ENCODE measurements around the gene POP7. TPM values are rescaled to one million over a fixed set of nuclear protein-coding genes. Genes with fewer than 3 reads are reported as not detected.

The POP7 gene
- total RNA-seq, 6 experiments from 2014 or later: 30.2 to 42.2 (median 34.4) TPM

DNA sequence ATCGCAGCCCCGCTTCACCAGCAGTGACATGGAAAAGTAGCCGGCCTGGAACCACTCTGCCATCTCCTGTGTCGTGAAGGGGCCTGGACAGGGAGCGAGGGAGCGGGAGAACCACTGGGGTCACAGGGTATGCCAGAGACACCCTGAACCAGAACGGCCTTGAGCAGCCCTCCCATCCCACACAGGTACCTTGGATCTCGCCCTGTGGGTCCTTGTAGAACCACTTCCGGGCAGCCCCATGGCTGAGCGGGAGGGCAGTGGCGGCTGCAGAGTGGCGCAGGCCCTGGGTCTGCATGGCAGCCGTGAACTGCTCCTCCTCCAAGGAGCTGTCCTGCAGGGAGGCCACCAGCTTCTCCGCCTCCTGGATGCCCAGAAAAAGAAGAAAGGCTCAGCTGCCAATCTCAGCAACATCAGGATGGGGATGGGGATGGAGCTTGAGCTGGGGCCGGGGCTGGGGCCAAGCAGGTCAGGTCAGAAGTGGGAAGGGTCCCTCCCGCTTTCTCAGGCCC is 21.3 kb upstream of the POP7 start:
- TF ChIP-seq, protein P1, sequence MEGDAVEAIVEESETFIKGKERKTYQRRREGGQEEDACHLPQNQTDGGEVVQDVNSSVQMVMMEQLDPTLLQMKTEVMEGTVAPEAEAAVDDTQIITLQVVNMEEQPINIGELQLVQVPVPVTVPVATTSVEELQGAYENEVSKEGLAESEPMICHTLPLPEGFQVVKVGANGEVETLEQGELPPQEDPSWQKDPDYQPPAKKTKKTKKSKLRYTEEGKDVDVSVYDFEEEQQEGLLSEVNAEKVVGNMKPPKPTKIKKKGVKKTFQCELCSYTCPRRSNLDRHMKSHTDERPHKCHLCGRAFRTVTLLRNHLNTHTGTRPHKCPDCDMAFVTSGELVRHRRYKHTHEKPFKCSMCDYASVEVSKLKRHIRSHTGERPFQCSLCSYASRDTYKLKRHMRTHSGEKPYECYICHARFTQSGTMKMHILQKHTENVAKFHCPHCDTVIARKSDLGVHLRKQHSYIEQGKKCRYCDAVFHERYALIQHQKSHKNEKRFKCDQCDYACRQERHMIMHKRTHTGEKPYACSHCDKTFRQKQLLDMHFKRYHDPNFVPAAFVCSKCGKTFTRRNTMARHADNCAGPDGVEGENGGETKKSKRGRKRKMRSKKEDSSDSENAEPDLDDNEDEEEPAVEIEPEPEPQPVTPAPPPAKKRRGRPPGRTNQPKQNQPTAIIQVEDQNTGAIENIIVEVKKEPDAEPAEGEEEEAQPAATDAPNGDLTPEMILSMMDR (IDR thresholded peaks at IDR 0.05): no peak
- H3K36me3 Mint-ChIP-seq (ENCODE audit: low read depth): peaks cover 9% of the 10 kb centered on the region; the same call in 1 of the 2 replicates
- no peak for DNase-seq
- peaks cover 3% of the 10 kb centered on the region for H3K27me3 Mint-ChIP-seq (ENCODE audit: insufficient read depth)
- no peaks in the 10 kb centered on the region for H3K9me3 Mint-ChIP-seq
- H3K4me3 Mint-ChIP-seq: no peak overlapping the region
- H3K4me1 Mint-ChIP-seq (ENCODE audit: low read depth): peaks cover 31% of the 10 kb centered on the region
- no peak overlapping the region for H3K27ac Mint-ChIP-seq

DNA sequence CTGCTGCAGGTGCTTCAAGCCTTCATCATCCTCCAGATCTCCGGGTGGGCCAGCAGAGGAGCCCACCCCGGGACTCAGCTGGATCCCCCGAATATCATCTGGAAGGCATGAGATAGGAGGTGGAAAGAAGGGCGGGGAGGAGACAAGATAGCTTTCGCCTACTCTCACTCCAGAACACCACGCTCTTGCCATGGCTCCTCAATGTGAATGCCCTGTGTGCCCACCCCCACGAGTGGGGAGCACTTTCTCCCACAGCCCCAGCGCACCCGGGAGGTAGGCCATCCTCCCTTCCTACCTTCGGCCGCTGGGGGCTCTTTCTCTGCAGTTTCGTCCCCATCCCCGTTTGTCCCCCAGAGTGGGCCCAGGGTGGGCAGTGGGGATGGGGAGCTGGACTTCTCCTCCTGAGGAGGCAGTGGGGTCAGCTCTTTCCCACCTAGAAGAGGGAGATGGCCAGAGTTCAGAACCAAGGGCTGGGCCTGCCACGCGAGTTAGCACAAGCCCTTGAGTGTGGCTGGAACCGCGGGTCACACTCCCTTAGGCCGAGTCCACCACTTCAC is 20.8 kb upstream of the POP7 start:
- peaks cover 27% of the 10 kb centered on the region for H3K4me1 Mint-ChIP-seq (ENCODE audit: low read depth)
- no peaks in the 10 kb centered on the region for H3K9me3 Mint-ChIP-seq
- TF ChIP-seq, protein P1 (IDR thresholded peaks at IDR 0.05): no peak
- no peak for DNase-seq
- H3K27me3 Mint-ChIP-seq (ENCODE audit: insufficient read depth): peaks cover 3% of the 10 kb centered on the region
- H3K4me3 Mint-ChIP-seq: no peak overlapping the region
- H3K36me3 Mint-ChIP-seq (ENCODE audit: low read depth): peaks cover 9% of the 10 kb centered on the region; the same call in 1 of the 2 replicates
- H3K27ac Mint-ChIP-seq: no peak overlapping the region

DNA sequence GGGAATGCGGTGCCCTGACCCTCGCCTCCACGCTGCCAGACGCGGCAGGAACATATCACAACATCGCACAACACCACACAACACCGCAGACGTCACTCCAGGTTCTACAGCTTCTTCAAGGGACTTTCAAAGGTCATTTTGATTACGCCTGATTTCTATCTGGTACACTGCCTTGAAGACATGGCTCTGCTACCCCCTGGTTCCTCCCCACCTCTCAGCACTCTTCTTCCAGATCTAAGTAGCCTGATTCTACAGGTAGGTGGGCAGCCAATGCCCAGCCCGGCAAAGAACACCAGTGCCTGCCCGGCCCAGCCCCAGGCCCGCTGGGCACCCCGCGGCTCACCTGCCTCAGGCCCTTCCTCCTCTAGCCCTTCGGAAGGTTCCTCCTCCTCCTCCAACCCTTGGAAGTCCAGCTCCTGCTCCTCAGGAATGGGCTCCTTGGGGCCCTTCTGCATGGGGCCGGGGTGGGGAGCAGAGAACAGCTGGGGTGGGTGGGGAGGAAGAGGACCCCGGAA is 20.2 kb upstream of the POP7 start:
- H3K27me3 Mint-ChIP-seq (ENCODE audit: insufficient read depth): peaks cover 3% of the 10 kb centered on the region
- no peaks in the 10 kb centered on the region for H3K9me3 Mint-ChIP-seq
- H3K4me3 Mint-ChIP-seq: no peak overlapping the region
- peaks cover 24% of the 10 kb centered on the region for H3K4me1 Mint-ChIP-seq (ENCODE audit: low read depth)
- H3K36me3 Mint-ChIP-seq (ENCODE audit: low read depth): peaks cover 9% of the 10 kb centered on the region; the same call in 1 of the 2 replicates
- DNase-seq: no peak
- TF ChIP-seq, protein P1 (IDR thresholded peaks at IDR 0.05): no peak
- peak overlapping the region; percentile 23; the same call in 1 of the 2 replicates for H3K27ac Mint-ChIP-seq

DNA sequence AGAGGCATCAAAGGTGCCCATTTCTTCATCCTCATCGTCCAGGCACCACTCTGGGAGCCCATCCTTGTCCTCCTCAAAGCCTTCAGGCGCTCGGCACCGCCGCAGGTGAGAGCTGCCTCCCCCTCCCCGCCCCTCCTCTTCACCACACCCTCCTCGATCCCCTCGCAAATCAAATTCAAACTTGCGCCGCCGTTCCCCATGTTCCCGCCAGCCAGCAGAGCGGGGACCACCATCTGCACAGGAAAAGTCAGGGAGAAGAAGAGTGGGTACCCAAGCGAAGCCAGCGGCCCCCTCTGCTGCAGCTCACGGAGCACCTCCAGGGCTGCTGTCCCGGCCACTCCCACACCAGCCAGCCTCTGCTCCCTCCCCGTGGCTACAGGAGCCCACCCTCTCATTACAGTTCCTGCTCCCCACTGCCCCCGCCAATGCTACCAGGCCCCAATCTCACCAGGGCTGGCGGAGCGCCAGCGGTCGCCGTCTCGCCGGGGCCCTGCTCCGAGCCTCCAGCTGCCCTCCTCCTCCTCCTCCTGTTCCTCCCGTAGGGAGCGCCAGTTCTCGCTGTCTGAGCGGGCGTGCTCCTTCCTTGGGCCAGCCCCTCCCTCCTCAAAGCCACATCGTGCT is 19.6 kb upstream of the POP7 start:
- Mint-ChIP-seq H3K36me3 (ENCODE audit: low read depth) (peaks cover 9% of the 10 kb centered on the region; the same call in 1 of the 2 replicates), H3K4me3 (no peak overlapping the region), H3K9me3 (no peaks in the 10 kb centered on the region), H3K27ac (no peak overlapping the region), H3K27me3 (ENCODE audit: insufficient read depth) (peaks cover 2% of the 10 kb centered on the region), H3K4me1 (ENCODE audit: low read depth) (peaks cover 24% of the 10 kb centered on the region)
- DNase-seq: no peak
- TF ChIP-seq, protein P1 (IDR thresholded peaks at IDR 0.05): no peak

DNA sequence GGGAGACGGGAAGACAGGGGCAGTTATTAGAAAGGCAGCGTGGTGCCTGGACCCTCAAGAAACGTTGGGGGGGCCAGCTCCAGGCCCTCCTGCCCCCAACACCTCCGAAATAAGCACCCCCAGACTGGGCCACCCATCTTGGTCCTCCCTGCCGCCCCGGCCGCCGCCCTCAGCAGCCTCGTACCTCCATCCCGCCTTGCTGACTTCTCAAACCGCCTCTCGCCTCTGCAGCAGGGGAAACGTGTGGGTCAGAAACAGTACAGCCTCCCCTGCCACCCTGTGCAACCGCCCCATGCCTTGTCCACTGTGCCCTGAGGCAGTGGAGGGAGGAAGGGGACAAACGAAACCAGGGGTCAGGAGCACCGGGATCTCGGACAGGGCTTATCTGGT is 19.1 kb upstream of the POP7 start:
- Mint-ChIP-seq H3K36me3 (ENCODE audit: low read depth) (peaks cover 9% of the 10 kb centered on the region; the same call in 1 of the 2 replicates), H3K4me3 (no peak overlapping the region), H3K27ac (no peak overlapping the region), H3K4me1 (ENCODE audit: low read depth) (peaks cover 28% of the 10 kb centered on the region), H3K27me3 (ENCODE audit: insufficient read depth) (peaks cover 2% of the 10 kb centered on the region; the same call in 1 of the 2 replicates), H3K9me3 (no peaks in the 10 kb centered on the region)
- no peak for DNase-seq
- TF ChIP-seq, protein P1 (IDR thresholded peaks at IDR 0.05): no peak

Data from HFFc6 (cell line).